NCI-H748 (cell line): ENCODE results near the gene CAMSAP2.
"Not testable (repeated sequence)": the region's sequence is repeated elsewhere in the genome, so short reads cannot be mapped to it uniquely, and the experiment has no call there.

Source experiments
- DNase-seq: peaks from one replicate; lab custom pipeline; 2025; ENCODE audit not compliant: unreplicated experiment; lab: John Stamatoyannopoulos, UW

The CAMSAP2 gene

GRCh38 chr1:200737647-200738291 is 924 bp upstream of the CAMSAP2 start:
- DNase-seq: no peak

- peak; percentile 68 for DNase-seq
Observed at GRCh38 chr1:200738949-200739651, 407 bp downstream of the CAMSAP2 start.

GRCh38 chr1:200739702-200740570 is 1.2 kb downstream of the CAMSAP2 start:
- DNase-seq: peak; percentile 21

- no peak for DNase-seq
Observed at GRCh38 chr1:200740571-200741208, 2.0 kb downstream of the CAMSAP2 start.

- DNase-seq: no peak
Observed at GRCh38 chr1:200741551-200742207, 3.0 kb downstream of the CAMSAP2 start.

GRCh38 chr1:200744143-200744542 is 5.5 kb downstream of the CAMSAP2 start:
- DNase-seq: no peak

GRCh38 chr1:200749090-200749489 is 10.4 kb downstream of the CAMSAP2 start:
- DNase-seq: no peak

GRCh38 chr1:200750749-200751148 is 12.1 kb downstream of the CAMSAP2 start:
- not testable (repeated sequence) for DNase-seq

GRCh38 chr1:200751717-200752116 is 13.0 kb downstream of the CAMSAP2 start:
- DNase-seq: no peak

- DNase-seq: no peak
Observed at GRCh38 chr1:200753650-200754198, 15.0 kb downstream of the CAMSAP2 start.

GRCh38 chr1:200755456-200755855 is 16.8 kb downstream of the CAMSAP2 start:
- no peak for DNase-seq

GRCh38 chr1:200762089-200762488 is 23.4 kb downstream of the CAMSAP2 start:
- DNase-seq: no peak

- no peak for DNase-seq
Observed at GRCh38 chr1:200767321-200767720, 28.6 kb downstream of the CAMSAP2 start.

GRCh38 chr1:200771625-200772555 is 33.2 kb downstream of the CAMSAP2 start:
- DNase-seq: no peak

GRCh38 chr1:200774311-200774710 is 35.6 kb downstream of the CAMSAP2 start:
- DNase-seq: no peak

GRCh38 chr1:200774735-200775444 is 36.2 kb downstream of the CAMSAP2 start:
- no peak for DNase-seq

- DNase-seq: no peak
Observed at GRCh38 chr1:200775850-200776249, 37.2 kb downstream of the CAMSAP2 start.

- no peak for DNase-seq
Observed at GRCh38 chr1:200776949-200777348, 38.3 kb downstream of the CAMSAP2 start.

- no peak for DNase-seq
Observed at GRCh38 chr1:200778766-200779165, 40.1 kb downstream of the CAMSAP2 start.
